Measurements from ENCODE around the gene BRIX1. TPM values are rescaled to one million over a fixed set of nuclear protein-coding genes. Genes with fewer than 3 reads are reported as not detected.
A peak's percentile ranks its signal among the peaks of the same experiment; 100 is the strongest.

Gene BRIX1
- total and polyA plus RNA-seq, 2 of the 13 experiments (the other 11 are each of a cell fraction or from before 2014, with no cell fraction given): 23.6 to 78.4 TPM

DNA sequence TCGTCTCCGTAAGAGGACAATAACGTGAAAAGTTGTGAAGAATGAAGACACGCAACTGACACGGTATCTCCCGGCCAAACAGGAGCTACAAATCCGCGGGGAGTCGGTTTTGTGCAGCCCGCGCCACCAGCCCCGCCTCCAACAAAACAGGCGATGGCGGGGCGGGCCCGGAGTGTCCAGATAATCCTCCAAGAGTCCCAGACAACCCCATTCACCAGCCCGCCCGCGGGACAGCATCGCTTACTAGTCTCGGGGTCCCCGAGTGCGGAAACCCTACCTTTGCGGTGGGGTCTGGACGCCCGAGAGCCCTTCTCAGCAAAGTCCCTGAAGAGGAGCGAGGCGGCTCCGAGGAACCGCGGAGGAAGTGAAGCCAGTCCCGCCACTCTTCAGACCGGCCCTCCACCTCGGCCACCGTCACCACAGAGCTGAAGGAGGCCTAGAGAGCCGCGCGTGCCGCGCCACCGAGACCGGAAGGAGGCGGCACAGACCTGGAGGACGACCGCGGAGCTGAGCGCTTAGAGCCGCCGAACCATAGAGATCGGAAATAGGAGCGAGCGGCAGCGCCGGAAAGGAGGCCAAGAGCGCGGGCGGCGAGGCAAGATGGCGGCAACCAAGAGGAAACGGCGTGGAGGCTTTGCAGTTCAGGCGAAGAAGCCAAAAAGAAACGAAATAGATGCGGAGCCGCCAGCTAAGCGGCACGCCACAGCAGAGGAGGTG, at the start of gene BRIX1, which contains the start of gene RAD1 (continued):
- TF ChIP-seq, protein P1, sequence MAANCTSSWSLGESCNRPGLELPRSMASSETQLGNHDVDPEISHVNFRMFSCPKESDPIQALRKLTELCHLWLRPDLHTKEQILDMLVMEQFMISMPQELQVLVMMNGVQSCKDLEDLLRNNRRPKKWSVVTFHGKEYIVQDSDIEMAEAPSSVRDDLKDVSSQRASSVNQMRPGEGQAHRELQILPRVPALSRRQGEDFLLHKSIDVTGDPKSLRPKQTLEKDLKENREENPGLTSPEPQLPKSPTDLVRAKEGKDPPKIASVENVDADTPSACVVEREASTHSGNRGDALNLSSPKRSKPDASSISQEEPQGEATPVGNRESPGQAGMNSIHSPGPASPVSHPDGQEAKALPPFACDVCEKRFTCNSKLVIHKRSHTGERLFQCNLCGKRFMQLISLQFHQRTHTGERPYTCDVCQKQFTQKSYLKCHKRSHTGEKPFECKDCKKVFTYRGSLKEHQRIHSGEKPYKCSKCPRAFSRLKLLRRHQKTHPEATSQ (CRISPR knock-in tag; IDR thresholded peaks at IDR 0.05; ENCODE audit: borderline replicate concordance): peak; percentile 70; the same call in 1 of the 2 replicates
- TF ChIP-seq ETV6 (CRISPR knock-in tag; conservative IDR thresholded peaks at IDR 0.05): 0 out of 2 replicates have a peak, but pooled peaks have one; percentile 26
- peak; percentile 66 for TF ChIP-seq ZNF503 (CRISPR knock-in tag; IDR thresholded peaks at IDR 0.05)
- peak; percentile 40; the same call in 1 of the 2 replicates for TF ChIP-seq RFXAP (CRISPR knock-in tag; IDR thresholded peaks at IDR 0.05; ENCODE audit: borderline replicate concordance)
- TF ChIP-seq CHD2 (IDR thresholded peaks at IDR 0.05; ENCODE audit: low read depth, low read length): no peak
- TF ChIP-seq, protein P2, sequence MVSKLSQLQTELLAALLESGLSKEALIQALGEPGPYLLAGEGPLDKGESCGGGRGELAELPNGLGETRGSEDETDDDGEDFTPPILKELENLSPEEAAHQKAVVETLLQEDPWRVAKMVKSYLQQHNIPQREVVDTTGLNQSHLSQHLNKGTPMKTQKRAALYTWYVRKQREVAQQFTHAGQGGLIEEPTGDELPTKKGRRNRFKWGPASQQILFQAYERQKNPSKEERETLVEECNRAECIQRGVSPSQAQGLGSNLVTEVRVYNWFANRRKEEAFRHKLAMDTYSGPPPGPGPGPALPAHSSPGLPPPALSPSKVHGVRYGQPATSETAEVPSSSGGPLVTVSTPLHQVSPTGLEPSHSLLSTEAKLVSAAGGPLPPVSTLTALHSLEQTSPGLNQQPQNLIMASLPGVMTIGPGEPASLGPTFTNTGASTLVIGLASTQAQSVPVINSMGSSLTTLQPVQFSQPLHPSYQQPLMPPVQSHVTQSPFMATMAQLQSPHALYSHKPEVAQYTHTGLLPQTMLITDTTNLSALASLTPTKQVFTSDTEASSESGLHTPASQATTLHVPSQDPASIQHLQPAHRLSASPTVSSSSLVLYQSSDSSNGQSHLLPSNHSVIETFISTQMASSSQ (IDR thresholded peaks at IDR 0.05; ENCODE audit: low read depth): 0 out of 2 replicates have a peak, but pooled peaks have one; percentile 17
- TF ChIP-seq, protein P2 (CRISPR knock-in tag; IDR thresholded peaks at IDR 0.05; ENCODE audit: borderline replicate concordance): peak; percentile 65; the same call in 1 of the 2 replicates
- peak; percentile 84 for TF ChIP-seq ZFY (CRISPR knock-in tag; IDR thresholded peaks at IDR 0.05)
- peak; percentile 98 for TF ChIP-seq SPEN (CRISPR knock-in tag; IDR thresholded peaks at IDR 0.05; ENCODE audit: low read depth)
- TF ChIP-seq, protein P3, sequence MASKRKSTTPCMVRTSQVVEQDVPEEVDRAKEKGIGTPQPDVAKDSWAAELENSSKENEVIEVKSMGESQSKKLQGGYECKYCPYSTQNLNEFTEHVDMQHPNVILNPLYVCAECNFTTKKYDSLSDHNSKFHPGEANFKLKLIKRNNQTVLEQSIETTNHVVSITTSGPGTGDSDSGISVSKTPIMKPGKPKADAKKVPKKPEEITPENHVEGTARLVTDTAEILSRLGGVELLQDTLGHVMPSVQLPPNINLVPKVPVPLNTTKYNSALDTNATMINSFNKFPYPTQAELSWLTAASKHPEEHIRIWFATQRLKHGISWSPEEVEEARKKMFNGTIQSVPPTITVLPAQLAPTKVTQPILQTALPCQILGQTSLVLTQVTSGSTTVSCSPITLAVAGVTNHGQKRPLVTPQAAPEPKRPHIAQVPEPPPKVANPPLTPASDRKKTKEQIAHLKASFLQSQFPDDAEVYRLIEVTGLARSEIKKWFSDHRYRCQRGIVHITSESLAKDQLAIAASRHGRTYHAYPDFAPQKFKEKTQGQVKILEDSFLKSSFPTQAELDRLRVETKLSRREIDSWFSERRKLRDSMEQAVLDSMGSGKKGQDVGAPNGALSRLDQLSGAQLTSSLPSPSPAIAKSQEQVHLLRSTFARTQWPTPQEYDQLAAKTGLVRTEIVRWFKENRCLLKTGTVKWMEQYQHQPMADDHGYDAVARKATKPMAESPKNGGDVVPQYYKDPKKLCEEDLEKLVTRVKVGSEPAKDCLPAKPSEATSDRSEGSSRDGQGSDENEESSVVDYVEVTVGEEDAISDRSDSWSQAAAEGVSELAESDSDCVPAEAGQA (IDR thresholded peaks at IDR 0.05; ENCODE audit: low read depth): peak; percentile 93
- TF ChIP-seq, protein P3 (CRISPR knock-in tag; IDR thresholded peaks at IDR 0.05; ENCODE audit: borderline replicate concordance): no peak; the same call in 1 of the 2 replicates
- TF ChIP-seq IRF9 (CRISPR knock-in tag; IDR thresholded peaks at IDR 0.05; ENCODE audit: borderline replicate concordance): 0 out of 2 replicates have a peak, but pooled peaks have one; percentile 75
- TF ChIP-seq MEIS1 (CRISPR knock-in tag; IDR thresholded peaks at IDR 0.05; ENCODE audit: borderline replicate concordance): peak; percentile 84

All from HepG2 (cell line).